Transverse colon (tissue), 4 donors: ENCODE data around the gene MED8. TPM values are rescaled to one million over a fixed set of nuclear protein-coding genes. Genes with fewer than 3 reads are reported as not detected.
A peak's percentile ranks its signal among the peaks of the same experiment; 100 is the strongest.

ENCODE experiments used
- DNase-seq: peaks from one replicate; pipeline ENCODE4 v3.0.0-alpha.2; 2019
- H3K27ac ChIP-seq, 4 donors: fragments of 200-600 bp; sonication (generic); 2 replicates each; pipeline ENCODE4 v1.5.1; 2016 to 2018; ENCODE audit warnings: inconsistent platforms in 4 of 4
- H3K27me3 ChIP-seq: fragments of 200-600 bp; sonication (generic); 2 replicates; pipeline ENCODE4 v1.5.1; 2017; ENCODE audit warnings: inconsistent platforms
- H3K36me3 ChIP-seq, 4 donors: fragments of 200-600 bp; sonication (generic); 2 replicates each; pipeline ENCODE4 v1.5.1; 2017 to 2019; ENCODE audit warnings: inconsistent platforms in 4 of 4
- H3K4me1 ChIP-seq, 4 donors: fragments of 200-600 bp; sonication (generic); 2 replicates each; pipeline ENCODE4 v1.5.1; 2017 to 2020; ENCODE audit warnings: inconsistent platforms in 4 of 4
- H3K4me3 ChIP-seq, 4 donors: fragments of 200-600 bp; sonication (generic); 1 replicate in 1 of 4; 2 replicates in 3 of 4; pipeline versions ENCODE4 v1.5.1 to v1.6.1; 2017 to 2019; ENCODE audit warnings: inconsistent platforms in 4 of 4
- H3K9me3 ChIP-seq, 2 donors: fragments of 200-600 bp; sonication (generic); 2 replicates each; pipeline ENCODE4 v1.5.1; 2017 to 2019; ENCODE audit warnings: inconsistent platforms in 2 of 2
- EP300 ChIP-seq: sonication (generic); formaldehyde crosslinking; IDR thresholded peaks from one replicate; pipeline ENCODE4 v1.6.1; 2017; ENCODE audit warnings: antibody characterized with exemption, low read depth
- POLR2A ChIP-seq: fragments of 450-650 bp; IDR thresholded peaks from one replicate; pipeline ENCODE4 v1.6.1; 2016; ENCODE audit warnings: antibody characterized with exemption, mild to moderate bottlenecking, moderate library complexity
- POLR2AphosphoS5 ChIP-seq, 3 donors: sonication (generic); formaldehyde crosslinking; IDR thresholded peaks; one replicate each; pipeline ENCODE4 v1.6.1; 2016; ENCODE audit warnings: antibody characterized with exemption in 3 of 3
- WGBS, 2 donors: methylation state at CpG; one replicate each; pipeline ENCODE4 v1.1.5; 2018; ENCODE audit warnings: low coverage in 1 of 2; 5-methylcytosine and 5-hydroxymethylcytosine counted together
- in situ Hi-C, 4 donors: fragments of 200-750 bp; cut with MboI; loops; one replicate each; pipeline versions ENCODE4 v1.15.0 to v1.15.1; 2017; ENCODE audit warnings: low sequenced_read_pairs in 3 of 4, low pct_ligation_motif_present in 1 of 4, low pct_unique_long_range_greater_than_20kb in 1 of 4
- intact Hi-C: fragments of 100-400 bp; cut with DNase I; formaldehyde crosslinking; loops from one replicate; pipeline ENCODE4 v1.15.1; 2023; ENCODE audit warnings: low total_unique reads
- total RNA-seq, 4 donors: library from RNA; depleted of rRNA; stranded (reverse); fragments of >200 nt; gene quantifications; one replicate each; pipeline ENCODE4 v1.1.0, GENCODE V29; 2016
- TF ChIP-seq, protein P1 (sequence below), 5 experiments: fragments of 200-600 bp in 3 of 5; fragments of 450-650 bp in 2 of 5; sonication (generic) in 3 of 5; IDR thresholded peaks; 1 replicate in 2 of 5; 2 replicates in 3 of 5; pipeline ENCODE4 v1.5.1; 2016 to 2017; ENCODE audit warnings: antibody characterized with exemption in 5 of 5, inconsistent platforms in 3 of 5, mild to moderate bottlenecking in 2 of 5, moderate library complexity in 1 of 5

Gene MED8
- total RNA-seq, 4 donors from 2014 or later = 12.7 to 41.9 (median 25.0) TPM

DNA sequence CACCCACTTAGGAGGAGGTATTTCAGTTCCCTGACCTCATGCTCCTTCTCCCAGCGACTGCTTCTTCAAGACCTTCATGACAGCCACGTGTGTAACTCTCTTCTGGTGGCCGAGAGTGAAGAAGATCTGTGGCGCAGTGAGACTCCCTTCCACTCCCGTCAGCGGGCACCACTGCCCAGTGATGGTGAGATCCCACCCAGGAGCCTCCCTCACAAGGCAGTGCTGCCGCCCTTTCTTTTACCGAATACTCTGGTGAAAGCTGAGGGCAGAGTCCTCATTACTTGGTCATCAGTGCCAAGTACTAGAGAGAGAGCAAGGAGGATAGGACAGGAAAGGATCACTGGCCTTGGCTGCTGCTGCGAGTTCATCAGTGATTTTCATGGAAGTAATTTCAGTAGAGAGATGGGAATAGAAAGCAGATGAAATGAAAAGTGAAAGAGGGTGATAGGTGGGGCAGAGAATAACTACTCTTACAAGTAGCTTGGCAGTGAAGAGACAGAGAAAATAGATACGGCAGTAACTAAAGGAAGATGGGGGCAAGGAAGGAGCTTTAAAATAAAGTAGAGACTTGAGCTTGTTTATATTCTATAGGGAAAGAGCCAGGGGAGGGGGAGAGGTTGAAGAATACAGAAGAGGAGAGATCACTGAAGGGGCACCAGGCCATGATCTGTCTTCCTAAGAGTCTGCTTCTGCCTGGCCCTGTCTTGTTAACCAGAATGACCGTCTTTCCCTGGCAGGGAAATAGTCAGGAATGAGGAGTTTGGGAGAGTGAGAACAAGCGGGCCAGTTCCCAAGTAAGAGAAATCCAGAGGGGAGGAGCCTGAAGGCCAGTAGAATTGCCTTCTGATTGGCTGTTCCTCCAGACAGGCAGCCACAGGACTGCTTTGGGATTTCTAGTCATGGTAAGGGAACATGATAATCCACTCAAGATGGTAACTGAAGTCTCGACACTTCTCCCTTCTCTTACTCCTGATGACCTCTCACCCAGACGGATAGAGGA lies 45.8 kb upstream of the MED8 start:
- intact Hi-C loops = no loop called here
- TF ChIP-seq POLR2AphosphoS5 (IDR thresholded peaks at IDR 0.05) = no peak
- no peak for TF ChIP-seq POLR2A
- TF ChIP-seq, protein P1, sequence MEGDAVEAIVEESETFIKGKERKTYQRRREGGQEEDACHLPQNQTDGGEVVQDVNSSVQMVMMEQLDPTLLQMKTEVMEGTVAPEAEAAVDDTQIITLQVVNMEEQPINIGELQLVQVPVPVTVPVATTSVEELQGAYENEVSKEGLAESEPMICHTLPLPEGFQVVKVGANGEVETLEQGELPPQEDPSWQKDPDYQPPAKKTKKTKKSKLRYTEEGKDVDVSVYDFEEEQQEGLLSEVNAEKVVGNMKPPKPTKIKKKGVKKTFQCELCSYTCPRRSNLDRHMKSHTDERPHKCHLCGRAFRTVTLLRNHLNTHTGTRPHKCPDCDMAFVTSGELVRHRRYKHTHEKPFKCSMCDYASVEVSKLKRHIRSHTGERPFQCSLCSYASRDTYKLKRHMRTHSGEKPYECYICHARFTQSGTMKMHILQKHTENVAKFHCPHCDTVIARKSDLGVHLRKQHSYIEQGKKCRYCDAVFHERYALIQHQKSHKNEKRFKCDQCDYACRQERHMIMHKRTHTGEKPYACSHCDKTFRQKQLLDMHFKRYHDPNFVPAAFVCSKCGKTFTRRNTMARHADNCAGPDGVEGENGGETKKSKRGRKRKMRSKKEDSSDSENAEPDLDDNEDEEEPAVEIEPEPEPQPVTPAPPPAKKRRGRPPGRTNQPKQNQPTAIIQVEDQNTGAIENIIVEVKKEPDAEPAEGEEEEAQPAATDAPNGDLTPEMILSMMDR (IDR thresholded peaks at IDR 0.05) = no peak
- TF ChIP-seq EP300 = no peak
- no peak for DNase-seq

DNA sequence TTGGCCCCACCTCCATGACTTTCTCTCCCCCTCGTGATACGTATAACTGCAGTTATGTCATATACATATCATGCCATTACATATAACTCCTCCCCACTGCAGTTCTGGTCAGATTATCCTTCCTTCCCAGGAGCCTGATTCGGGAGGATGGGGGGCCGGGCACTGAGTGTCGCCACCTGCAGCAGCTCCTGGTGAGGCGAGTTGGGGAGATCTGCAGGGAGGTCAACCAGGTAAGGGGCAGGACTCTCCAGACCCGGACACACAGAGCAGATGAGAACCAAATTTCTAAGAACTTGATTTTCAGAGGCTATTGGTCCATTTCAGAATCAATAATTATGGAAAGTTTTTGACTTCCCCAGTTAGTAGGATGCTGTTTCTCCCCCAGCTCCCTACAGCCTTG lies 44.7 kb upstream of the MED8 start:
- no peak overlapping the region for H3K4me3 ChIP-seq
- no peaks in the 10 kb centered on the region for H3K9me3 ChIP-seq
- in situ Hi-C loops (loop anchor here in 1 of 4 donors (25.0 kb wide), 1 partner anchor 203 kb away; no protein-coding TSS in a partner anchor), intact Hi-C loops (no loop called here)
- no peak for DNase-seq
- H3K27me3 ChIP-seq = no peaks in the 10 kb centered on the region
- WGBS, 2 donors = 76 to 91% methylated on average over 4 to 7 of the region's 7 CpGs
- peaks cover 0 to 3% (median 0%) of the 10 kb centered on the region in 4 donors for H3K4me1 ChIP-seq
- TF ChIP-seq, protein P1 (IDR thresholded peaks at IDR 0.05) = no peak
- no peak for TF ChIP-seq POLR2AphosphoS5 (IDR thresholded peaks at IDR 0.05)
- TF ChIP-seq EP300 = no peak
- no peak for TF ChIP-seq POLR2A
- peaks cover 0 to 46% (median 27%) of the 10 kb centered on the region in 4 donors for H3K36me3 ChIP-seq
- no peak overlapping the region for H3K27ac ChIP-seq

More for the DNA sequence above, 45.8 kb upstream of the MED8 start:
- Histone ChIP-seq H3K4me1 (peaks cover 0 to 3% (median 0%) of the 10 kb centered on the region in 4 donors), H3K36me3 (peaks cover 0 to 38% (median 20%) of the 10 kb centered on the region in 4 donors), H3K27me3 (no peaks in the 10 kb centered on the region), H3K9me3 (no peaks in the 10 kb centered on the region), H3K4me3 (no peak overlapping the region), H3K27ac (peak overlapping the region; percentile 11 to 70 (median 34))
- in situ Hi-C loops = loop anchor here in 1 of 4 donors (25.0 kb wide), 1 partner anchor 202 kb away; no protein-coding TSS in a partner anchor
- 64 to 71% methylated on average over 3 to 14 of the region's 14 CpGs for WGBS, 2 donors

DNA sequence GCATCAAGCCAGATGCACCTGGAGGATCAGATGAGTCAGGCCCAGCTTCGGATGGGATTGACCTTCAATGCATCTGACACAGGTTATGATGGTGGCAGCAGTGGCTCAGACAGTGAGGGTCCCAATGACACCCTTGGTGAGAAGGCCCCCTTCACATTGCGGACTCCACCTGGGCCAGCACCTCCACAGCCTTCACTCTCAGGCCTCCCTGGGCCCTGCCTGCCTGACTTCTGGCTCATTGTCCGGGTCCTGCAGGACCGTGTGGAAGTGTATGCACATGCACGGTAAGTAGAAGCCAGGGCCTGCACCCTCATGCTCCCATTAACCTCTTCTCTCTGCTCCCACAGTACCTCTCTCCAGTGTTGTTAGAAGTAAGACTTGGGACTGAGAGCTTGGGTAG lies 43.3 kb upstream of the MED8 start:
- no peak for DNase-seq
- intact Hi-C loops = no loop called here

More for the DNA sequence above, 43.3 kb upstream of the MED8 start:
- H3K9me3 ChIP-seq = no peaks in the 10 kb centered on the region
- TF ChIP-seq EP300 (no peak), POLR2A (no peak), POLR2AphosphoS5 (IDR thresholded peaks at IDR 0.05) (no peak)
- TF ChIP-seq, protein P1 (IDR thresholded peaks at IDR 0.05) = no peak
- H3K4me3 ChIP-seq = no peak overlapping the region
- 87% methylated on average over 5 of the region's 5 CpGs; no CpG with 5 or more reads in 1 of the 2 donors for WGBS, 2 donors
- H3K27ac ChIP-seq = no peak overlapping the region
- no peaks in the 10 kb centered on the region for H3K27me3 ChIP-seq
- in situ Hi-C loops = loop anchor here in 1 of 4 donors (25.0 kb wide), 1 partner anchor 204 kb away; no protein-coding TSS in a partner anchor
- peaks cover 0 to 59% (median 29%) of the 10 kb centered on the region in 4 donors for H3K36me3 ChIP-seq
- peaks cover 0 to 3% (median 0%) of the 10 kb centered on the region in 4 donors for H3K4me1 ChIP-seq
